Activated CD4-positive, alpha-beta T cell treated with anti-CD3 and anti-CD28 coated beads, Interleukin-2, amount 10 ng/mL, durations not matched to agents 24 days and 14 days (primary cell): Measurements from ENCODE around the gene TMEM181. TPM values are rescaled to one million over a fixed set of nuclear protein-coding genes. Genes with fewer than 3 reads are reported as not detected.

Source experiments
- DNase-seq: peaks from one replicate; pipeline ENCODE4 v3.0.0; 2022
- H3K27ac Mint-ChIP-seq: one replicate; pipeline ENCODE4 v1.8.0; 2022; ENCODE audit warnings: mild to moderate bottlenecking, mixed read lengths
- H3K27me3 Mint-ChIP-seq: one replicate; pipeline ENCODE4 v1.8.0; 2022; ENCODE audit warnings: mixed read lengths
- H3K36me3 Mint-ChIP-seq: one replicate; pipeline ENCODE4 v1.8.0; 2022; ENCODE audit warnings: low read depth, mild to moderate bottlenecking, mixed read lengths
- H3K4me1 Mint-ChIP-seq: one replicate; pipeline ENCODE4 v1.8.0; 2021; ENCODE audit warnings: mixed read lengths
- H3K4me3 Mint-ChIP-seq: one replicate; pipeline ENCODE4 v1.8.0; 2022; ENCODE audit warnings: mild to moderate bottlenecking, moderate library complexity, mixed read lengths
- H3K9me3 Mint-ChIP-seq: one replicate; pipeline ENCODE4 v1.8.0; 2021; ENCODE audit warnings: mixed read lengths
- intact Hi-C: fragments of 100-400 bp; cut with micrococcal nuclease; formaldehyde crosslinking; loops from one replicate; pipeline ENCODE4 v1.15.1; 2023
- total RNA-seq: library from RNA; stranded (reverse); gene quantifications from 2 replicates; pipeline ENCODE4 v1.2.3, GENCODE V29; 2022

TMEM181 gene
- total RNA-seq, 1 donor from 2014 or later = 17.8 TPM

- DNase-seq = no peak
- H3K4me1 Mint-ChIP-seq = peaks cover 34% of the 10 kb centered on the region
- H3K27ac Mint-ChIP-seq = no peak overlapping the region
- no peaks in the 10 kb centered on the region for H3K9me3 Mint-ChIP-seq
- intact Hi-C loops = no loop called here
- H3K4me3 Mint-ChIP-seq = no peak overlapping the region
- peaks cover 61% of the 10 kb centered on the region for H3K36me3 Mint-ChIP-seq
- H3K27me3 Mint-ChIP-seq = no peaks in the 10 kb centered on the region
Observed at GRCh38 chr6:158574800-158575199, 14.9 kb downstream of the TMEM181 start.

- Mint-ChIP-seq H3K4me1 (peaks cover 30% of the 10 kb centered on the region), H3K4me3 (no peak overlapping the region), H3K27me3 (no peaks in the 10 kb centered on the region), H3K27ac (no peak overlapping the region), H3K9me3 (no peaks in the 10 kb centered on the region), H3K36me3 (peaks cover 57% of the 10 kb centered on the region)
- DNase-seq = no peak
- intact Hi-C loops = no loop called here
Observed at GRCh38 chr6:158575550-158575949, 15.7 kb downstream of the TMEM181 start.

GRCh38 chr6:158584236-158584651 is 24.4 kb downstream of the TMEM181 start:
- H3K27ac Mint-ChIP-seq = no peak overlapping the region
- intact Hi-C loops = no loop called here
- DNase-seq = no peak
- H3K4me3 Mint-ChIP-seq = no peak overlapping the region
- H3K4me1 Mint-ChIP-seq = no peaks in the 10 kb centered on the region
- no peaks in the 10 kb centered on the region for H3K9me3 Mint-ChIP-seq
- H3K27me3 Mint-ChIP-seq = no peaks in the 10 kb centered on the region
- peaks cover 53% of the 10 kb centered on the region for H3K36me3 Mint-ChIP-seq

- Mint-ChIP-seq H3K36me3 (peaks cover 64% of the 10 kb centered on the region), H3K4me1 (peaks cover 2% of the 10 kb centered on the region), H3K27me3 (no peaks in the 10 kb centered on the region), H3K27ac (no peak overlapping the region), H3K9me3 (no peaks in the 10 kb centered on the region), H3K4me3 (no peak overlapping the region)
- intact Hi-C loops = no loop called here
- DNase-seq = no peak
Observed at GRCh38 chr6:158586652-158587051, 26.8 kb downstream of the TMEM181 start.

GRCh38 chr6:158589366-158589765 is 29.5 kb downstream of the TMEM181 start:
- intact Hi-C loops = no loop called here
- Mint-ChIP-seq H3K27ac (no peak overlapping the region), H3K4me3 (no peak overlapping the region)

GRCh38 chr6:158591134-158591809 is 31.4 kb downstream of the TMEM181 start:
- peaks cover 64% of the 10 kb centered on the region for H3K36me3 Mint-ChIP-seq
- intact Hi-C loops = no loop called here
- no peaks in the 10 kb centered on the region for H3K27me3 Mint-ChIP-seq
- peaks cover 2% of the 10 kb centered on the region for H3K4me1 Mint-ChIP-seq
- no peak for DNase-seq
- no peaks in the 10 kb centered on the region for H3K9me3 Mint-ChIP-seq
- H3K4me3 Mint-ChIP-seq = no peak overlapping the region
- H3K27ac Mint-ChIP-seq = no peak overlapping the region

More at GRCh38 chr6:158589366-158589765, 29.5 kb downstream of the TMEM181 start:
- Mint-ChIP-seq H3K36me3 (peaks cover 66% of the 10 kb centered on the region), H3K9me3 (no peaks in the 10 kb centered on the region), H3K27me3 (no peaks in the 10 kb centered on the region), H3K4me1 (peaks cover 2% of the 10 kb centered on the region)
- DNase-seq = no peak

- Mint-ChIP-seq H3K4me3 (no peak overlapping the region), H3K4me1 (peaks cover 3% of the 10 kb centered on the region), H3K27me3 (no peaks in the 10 kb centered on the region), H3K27ac (no peak overlapping the region), H3K36me3 (peaks cover 63% of the 10 kb centered on the region), H3K9me3 (no peaks in the 10 kb centered on the region)
- intact Hi-C loops = no loop called here
- no peak for DNase-seq
Observed at GRCh38 chr6:158591810-158592209, 31.9 kb downstream of the TMEM181 start.

GRCh38 chr6:158593670-158594069 is 33.8 kb downstream of the TMEM181 start:
- H3K27ac Mint-ChIP-seq = no peak overlapping the region
- peaks cover 60% of the 10 kb centered on the region for H3K36me3 Mint-ChIP-seq
- intact Hi-C loops = no loop called here
- H3K4me3 Mint-ChIP-seq = no peak overlapping the region
- no peak for DNase-seq
- no peaks in the 10 kb centered on the region for H3K27me3 Mint-ChIP-seq
- H3K9me3 Mint-ChIP-seq = no peaks in the 10 kb centered on the region
- peaks cover 3% of the 10 kb centered on the region for H3K4me1 Mint-ChIP-seq

GRCh38 chr6:158595223-158595622 is 35.3 kb downstream of the TMEM181 start:
- DNase-seq = no peak
- Mint-ChIP-seq H3K9me3 (no peaks in the 10 kb centered on the region), H3K27me3 (no peaks in the 10 kb centered on the region), H3K36me3 (peaks cover 60% of the 10 kb centered on the region), H3K27ac (no peak overlapping the region), H3K4me1 (peaks cover 3% of the 10 kb centered on the region), H3K4me3 (no peak overlapping the region)
- intact Hi-C loops = no loop called here

GRCh38 chr6:158596861-158597260 is 37.0 kb downstream of the TMEM181 start:
- no peaks in the 10 kb centered on the region for H3K27me3 Mint-ChIP-seq
- DNase-seq = no peak
- no peak overlapping the region for H3K27ac Mint-ChIP-seq
- H3K4me1 Mint-ChIP-seq = peaks cover 2% of the 10 kb centered on the region
- H3K9me3 Mint-ChIP-seq = no peaks in the 10 kb centered on the region
- no peak overlapping the region for H3K4me3 Mint-ChIP-seq
- peaks cover 45% of the 10 kb centered on the region for H3K36me3 Mint-ChIP-seq
- intact Hi-C loops = no loop called here

GRCh38 chr6:158597565-158597964 is 37.7 kb downstream of the TMEM181 start:
- Mint-ChIP-seq H3K4me3 (no peak overlapping the region), H3K27me3 (no peaks in the 10 kb centered on the region), H3K27ac (no peak overlapping the region), H3K4me1 (peaks cover 2% of the 10 kb centered on the region), H3K9me3 (no peaks in the 10 kb centered on the region), H3K36me3 (peaks cover 47% of the 10 kb centered on the region)
- intact Hi-C loops = no loop called here
- no peak for DNase-seq

- Mint-ChIP-seq H3K4me1 (peaks cover 3% of the 10 kb centered on the region), H3K36me3 (peaks cover 40% of the 10 kb centered on the region), H3K27me3 (no peaks in the 10 kb centered on the region), H3K27ac (no peak overlapping the region), H3K9me3 (no peaks in the 10 kb centered on the region), H3K4me3 (no peak overlapping the region)
- intact Hi-C loops = no loop called here
- no peak for DNase-seq
Observed at GRCh38 chr6:158599635-158600034, 39.7 kb downstream of the TMEM181 start.

- no peak for DNase-seq
- intact Hi-C loops = no loop called here
- Mint-ChIP-seq H3K36me3 (peaks cover 44% of the 10 kb centered on the region), H3K9me3 (no peaks in the 10 kb centered on the region), H3K27ac (peak overlapping the region; percentile 54), H3K27me3 (no peaks in the 10 kb centered on the region), H3K4me1 (peaks cover 5% of the 10 kb centered on the region), H3K4me3 (no peak overlapping the region)
Observed at GRCh38 chr6:158603261-158604047, 43.6 kb downstream of the TMEM181 start.

GRCh38 chr6:158604048-158604406 is 44.1 kb downstream of the TMEM181 start:
- DNase-seq = no peak
- H3K27ac Mint-ChIP-seq = peak overlapping the region; percentile 12

More at GRCh38 chr6:158604048-158604406, 44.1 kb downstream of the TMEM181 start:
- Mint-ChIP-seq H3K36me3 (peaks cover 45% of the 10 kb centered on the region), H3K4me1 (peaks cover 5% of the 10 kb centered on the region), H3K4me3 (no peak overlapping the region), H3K27me3 (no peaks in the 10 kb centered on the region), H3K9me3 (no peaks in the 10 kb centered on the region)
- intact Hi-C loops = no loop called here
